GM18517 (cell line): Measurements from ENCODE around the gene MGAT1.
"Not testable (repeated sequence)": the region's sequence is repeated elsewhere in the genome, so short reads cannot be mapped to it uniquely, and the experiment has no call there.

Experiments used
- ATAC-seq: cut with Tn5 transposase; IDR thresholded peaks from one replicate; pipeline ENCODE4 v1.9.1; 2021; ENCODE audit warnings: mild to moderate bottlenecking, moderate library complexity; ENCODE audit not compliant: unreplicated experiment

The MGAT1 gene

GRCh38 chr5:180807046-180807445 is 4.4 kb upstream of the MGAT1 start:
- ATAC-seq, result no peak

DNA sequence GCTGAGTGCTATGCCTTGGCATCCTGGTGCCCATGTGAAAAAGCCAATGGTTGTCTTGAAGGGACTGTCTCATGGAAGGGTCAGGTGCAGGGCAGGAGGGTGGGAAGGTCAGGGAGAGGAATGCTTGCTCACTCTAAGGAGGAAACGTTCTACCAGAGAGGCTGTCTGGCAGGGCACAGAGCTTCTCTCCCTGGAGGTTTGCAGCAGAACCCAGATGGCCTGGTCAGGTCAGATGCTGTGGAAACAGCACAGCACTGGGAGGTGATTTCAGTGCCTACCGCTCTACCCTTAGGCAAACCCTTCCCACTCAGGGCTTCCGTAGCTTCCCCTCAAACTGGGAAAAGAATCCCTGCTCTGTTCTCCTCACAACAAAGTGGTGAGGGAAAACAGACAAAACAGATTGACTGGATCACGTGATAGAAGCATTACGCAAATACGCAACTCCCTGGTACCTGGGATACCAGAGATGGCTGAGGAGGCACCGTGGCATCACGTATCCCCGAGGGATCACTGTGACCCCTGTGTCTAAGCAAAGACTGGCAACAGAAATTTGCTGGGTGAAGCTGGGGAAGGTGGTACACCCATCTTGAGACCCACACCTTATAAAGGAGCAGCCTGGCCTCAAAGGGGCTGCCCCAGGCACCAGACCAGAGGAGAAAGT is 3.9 kb upstream of the MGAT1 start:
- ATAC-seq, result no peak

- ATAC-seq, result no peak
Measured at GRCh38 chr5:180804129-180804618, 1.6 kb upstream of the MGAT1 start.

GRCh38 chr5:180803181-180804128 is 849 bp upstream of the MGAT1 start:
- ATAC-seq, result peak; percentile 57

- ATAC-seq, result no peak
Measured at GRCh38 chr5:180801596-180802324, 846 bp downstream of the MGAT1 start.

DNA sequence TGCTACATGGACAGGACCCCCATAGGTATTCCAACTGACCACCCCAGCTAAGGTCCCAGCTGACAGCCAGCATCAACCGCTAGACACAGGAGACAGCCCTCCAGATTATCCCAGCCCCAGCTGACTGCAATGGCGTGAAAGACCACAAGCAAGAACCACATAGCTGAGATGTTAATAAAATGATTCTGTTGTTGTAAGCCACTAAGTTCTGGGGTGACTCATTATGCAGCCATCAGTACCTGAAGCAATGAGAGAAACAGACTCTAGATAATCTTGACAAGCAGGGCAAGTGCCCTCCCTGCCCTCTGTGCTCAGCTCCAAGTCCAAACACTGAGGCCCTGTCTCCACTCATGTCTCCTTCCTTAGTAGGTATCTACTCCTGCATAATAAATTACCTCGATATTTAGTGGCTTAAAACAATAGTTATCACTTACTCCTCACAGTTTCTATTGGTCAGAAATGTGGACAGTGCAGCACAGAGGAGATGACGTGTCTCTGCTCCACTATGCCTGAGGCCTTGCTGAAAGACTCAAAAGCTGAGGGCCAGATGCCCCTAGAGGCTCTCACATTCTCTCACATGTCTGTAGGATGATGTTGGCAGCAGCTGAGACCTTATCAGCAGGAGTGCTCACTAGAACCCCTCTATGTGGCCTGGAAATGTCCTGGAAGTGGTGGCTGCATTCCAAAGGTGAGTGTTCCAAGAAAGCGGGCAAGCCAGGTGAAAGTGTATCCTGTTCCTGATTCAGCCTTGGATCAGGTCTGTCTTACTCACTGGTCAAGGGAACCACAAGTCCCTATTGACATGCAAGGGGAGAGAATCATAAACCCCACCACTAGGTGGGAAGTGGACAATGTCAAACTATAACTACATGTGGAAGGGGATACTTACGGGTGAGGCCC is 2.5 kb downstream of the MGAT1 start:
- no peak for ATAC-seq

DNA sequence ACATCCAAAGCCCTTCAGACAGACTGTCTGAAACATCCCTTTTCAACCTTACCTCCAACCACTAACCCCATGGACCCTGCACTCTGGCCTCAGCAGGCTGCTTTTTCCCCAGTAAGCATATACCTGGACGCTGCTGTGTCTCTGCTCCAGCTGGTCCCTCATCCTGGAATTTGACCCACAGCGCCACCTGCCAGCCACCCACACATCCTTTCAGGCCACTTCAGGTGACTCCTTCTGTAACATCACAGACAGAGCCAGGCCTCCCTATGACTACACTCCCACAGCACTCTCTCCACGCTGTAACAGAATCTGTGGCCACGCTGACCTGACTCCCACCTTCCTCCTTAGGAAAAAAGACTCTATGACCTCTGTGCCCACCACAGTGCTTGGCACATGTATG is 3.4 kb downstream of the MGAT1 start:
- ATAC-seq, result no peak

- ATAC-seq, result no peak
Measured at GRCh38 chr5:180798193-180798592, 4.4 kb downstream of the MGAT1 start.

- no peak for ATAC-seq
Measured at GRCh38 chr5:180797256-180798192, 5.1 kb downstream of the MGAT1 start.

GRCh38 chr5:180795771-180796313 is 6.8 kb downstream of the MGAT1 start:
- ATAC-seq, result no peak

GRCh38 chr5:180792965-180793287 is 9.7 kb downstream of the MGAT1 start:
- no peak for ATAC-seq

- no peak for ATAC-seq
Measured at GRCh38 chr5:180792287-180792964, 10.2 kb downstream of the MGAT1 start.

GRCh38 chr5:180791611-180792213 is 10.9 kb downstream of the MGAT1 start:
- no peak for ATAC-seq

DNA sequence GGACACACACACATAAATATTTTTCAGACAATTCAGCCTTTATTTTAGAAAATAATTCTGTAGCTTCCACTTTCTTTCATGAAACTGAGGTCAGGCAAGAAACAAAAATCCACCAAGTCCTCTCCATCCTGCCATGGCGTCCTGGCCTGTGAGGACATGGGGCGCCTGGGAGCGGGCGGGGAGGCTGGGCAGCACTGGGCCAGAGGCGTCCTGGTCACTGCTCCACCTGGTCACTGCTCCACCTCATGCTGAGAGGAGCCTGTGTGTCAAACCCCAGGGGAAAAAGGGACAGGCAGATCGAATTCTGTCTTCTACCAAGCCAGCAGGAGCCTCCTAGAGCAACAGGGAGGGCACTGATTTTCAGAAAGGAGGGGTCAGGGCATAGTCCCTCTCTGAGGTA is 12.1 kb downstream of the MGAT1 start:
- ATAC-seq, result no peak

- ATAC-seq, result no peak
Measured at GRCh38 chr5:180790020-180790419, 12.6 kb downstream of the MGAT1 start.

DNA sequence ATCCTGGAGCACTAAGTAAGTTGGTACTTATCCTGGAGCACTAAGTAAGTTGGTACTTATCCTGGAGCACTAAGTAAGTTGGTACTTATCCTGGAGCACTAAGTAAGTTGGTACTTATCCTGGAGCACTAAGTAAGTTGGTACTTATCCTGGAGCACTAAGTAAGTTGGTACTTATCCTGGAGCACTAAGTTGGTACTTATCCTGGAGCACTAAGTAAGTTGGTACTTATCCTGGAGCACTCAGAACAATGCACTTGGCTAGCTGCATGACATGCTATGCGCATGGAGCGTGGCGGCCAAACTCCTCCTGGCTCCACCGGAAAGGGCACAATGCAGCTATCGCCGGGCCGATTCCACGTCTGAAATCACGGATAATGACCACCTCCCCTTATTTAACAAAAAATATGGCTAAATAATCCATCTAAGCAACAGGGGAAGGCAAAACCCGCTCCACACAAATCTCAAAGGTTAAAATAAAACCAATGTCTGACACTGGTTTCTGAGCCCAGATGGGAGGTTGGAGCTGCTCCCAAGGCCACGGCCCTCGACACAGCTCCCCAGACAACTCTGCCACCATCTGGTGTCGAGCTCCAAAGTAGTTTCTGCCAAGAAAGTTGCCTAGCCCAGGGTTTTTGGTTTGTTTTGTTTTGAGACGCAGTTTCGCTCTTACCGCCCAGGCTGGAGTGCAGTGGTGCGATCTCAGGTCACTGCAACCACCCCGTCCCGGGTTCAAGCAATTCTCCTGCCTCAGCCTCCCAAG is 13.8 kb downstream of the MGAT1 start:
- ATAC-seq, result not testable (repeated sequence)

GRCh38 chr5:180787711-180788431 is 14.7 kb downstream of the MGAT1 start:
- ATAC-seq, result no peak
